ENCODE results near the gene NRG2. TPM values are rescaled to one million over a fixed set of nuclear protein-coding genes. Genes with fewer than 3 reads are reported as not detected.

NRG2 gene
- polyA plus RNA-seq, 1 of the 3 experiments (the other 2 are of a cell fraction), result 3.7 TPM

- Histone ChIP-seq H3K4me3 (ENCODE audit: low read depth in 2 of 2, low read length in 1 of 2) (no peak overlapping the region), H3K9me2 (no peaks in the 10 kb centered on the region), H3K36me3 (replicated peaks in 1 of 2; ENCODE audit: control insufficient read depth in 1 of 2, insufficient read depth in 2 of 2, low read length in 1 of 2) (no peaks in the 10 kb centered on the region), H3F3A (replicated peaks; ENCODE audit: insufficient read depth) (no peaks in the 10 kb centered on the region), H3K9ac (no peak overlapping the region), H4K20me1 (ENCODE audit: insufficient read depth) (no peaks in the 10 kb centered on the region), H3K9me3 (no peaks in the 10 kb centered on the region), H3K4me1 (ENCODE audit: control insufficient read depth in 1 of 2, insufficient read depth in 2 of 2, low read depth in 1 of 2, low read length in 1 of 2) (peaks cover 0 to 16% of the 10 kb centered on the region in 2 experiments; a peak in 1 of 4 replicates), H2AFZ (ENCODE audit: low read depth) (no peak overlapping the region), H3K27ac (ENCODE audit: low read depth in 2 of 2, low read length in 1 of 2) (no peak overlapping the region), H3K79me2 (ENCODE audit: insufficient read depth) (no peaks in the 10 kb centered on the region), H3K27me3 (ENCODE audit: insufficient read depth) (no peaks in the 10 kb centered on the region), H3K4me2 (no peak overlapping the region)
- 86% methylated on average over 8 of the region's 8 CpGs for WGBS (ENCODE audit: low lambda C conversion rate)
- no peak for DNase-seq
- POLR2A ChIA-PET, result interaction anchor here (2.4 kb wide), 1 partner anchor 180 kb away, joined by 10 read pairs; no protein-coding TSS in a partner anchor
- CTCF ChIA-PET, result interaction anchor here (0.7 to 14.8 kb wide), 24 partner anchors 10 to 257 kb away, joined by 3 to 484 read pairs (median 38); partner anchors contain the start of genes NRG2 and PSD2
- no peak for TF ChIP-seq FOXM1 (IDR thresholded peaks at IDR 0.05; ENCODE audit: low read depth)
Measured at GRCh38 chr5:139967353-139967752, 75.7 kb downstream of the NRG2 start.

- no peaks in the 10 kb centered on the region for H4K20me1 ChIP-seq (ENCODE audit: insufficient read depth)
- H3K27ac ChIP-seq (ENCODE audit: low read depth in 2 of 2, low read length in 1 of 2), result no peak overlapping the region
- peaks cover 0 to 16% of the 10 kb centered on the region in 2 experiments; a peak in 1 of 4 replicates for H3K4me1 ChIP-seq (ENCODE audit: control insufficient read depth in 1 of 2, insufficient read depth in 2 of 2, low read depth in 1 of 2, low read length in 1 of 2)
- WGBS (ENCODE audit: low lambda C conversion rate), result 74% methylated on average over 4 of the region's 4 CpGs
- TF ChIP-seq ZBTB33 (IDR thresholded peaks at IDR 0.05; ENCODE audit: borderline replicate concordance, low read depth), result no peak
- no peak for TF ChIP-seq YY1 (IDR thresholded peaks at IDR 0.05; ENCODE audit: low read depth)
- no peak for TF ChIP-seq SMC3 (IDR thresholded peaks at IDR 0.05; ENCODE audit: low read depth, low read length)
- TF ChIP-seq IRF3 (IDR thresholded peaks at IDR 0.05; ENCODE audit: low read depth, low read length), result no peak
- TF ChIP-seq RFX5 (IDR thresholded peaks at IDR 0.05; ENCODE audit: low read length), result no peak
- no peak overlapping the region for H3K4me2 ChIP-seq
- H3F3A ChIP-seq (replicated peaks; ENCODE audit: insufficient read depth), result no peaks in the 10 kb centered on the region
- no peak overlapping the region for H2AFZ ChIP-seq (ENCODE audit: low read depth)
- POLR2A ChIA-PET, result no interaction called here
- H3K4me3 ChIP-seq (ENCODE audit: low read depth in 2 of 2, low read length in 1 of 2), result no peak overlapping the region
- CTCF ChIA-PET, result interaction anchor here (0.7 to 14.8 kb wide), 11 partner anchors 9 to 193 kb away, joined by 3 to 484 read pairs (median 69); no protein-coding TSS in a partner anchor
- no peaks in the 10 kb centered on the region for H3K9me2 ChIP-seq
- H3K36me3 ChIP-seq (replicated peaks in 1 of 2; ENCODE audit: control insufficient read depth in 1 of 2, insufficient read depth in 2 of 2, low read length in 1 of 2), result no peaks in the 10 kb centered on the region
- no peaks in the 10 kb centered on the region for H3K9me3 ChIP-seq
- H3K79me2 ChIP-seq (ENCODE audit: insufficient read depth), result no peaks in the 10 kb centered on the region
- no peaks in the 10 kb centered on the region for H3K27me3 ChIP-seq (ENCODE audit: insufficient read depth)
- no peak for DNase-seq
- no peak overlapping the region for H3K9ac ChIP-seq
Measured at GRCh38 chr5:139966856-139967255, 76.2 kb downstream of the NRG2 start.

GRCh38 chr5:139964994-139965565 lies 78.0 kb downstream of the NRG2 start:
- Histone ChIP-seq H4K20me1 (ENCODE audit: insufficient read depth) (no peaks in the 10 kb centered on the region), H3K4me2 (no peak overlapping the region), H3K9me2 (no peaks in the 10 kb centered on the region), H3K4me1 (ENCODE audit: control insufficient read depth in 1 of 2, insufficient read depth in 2 of 2, low read depth in 1 of 2, low read length in 1 of 2) (peaks cover 0 to 16% of the 10 kb centered on the region in 2 experiments; a peak in 1 of 4 replicates), H3K9ac (no peak overlapping the region), H3K79me2 (ENCODE audit: insufficient read depth) (no peaks in the 10 kb centered on the region), H3K27ac (ENCODE audit: low read depth in 2 of 2, low read length in 1 of 2) (no peak overlapping the region), H3K4me3 (ENCODE audit: low read depth in 2 of 2, low read length in 1 of 2) (no peak overlapping the region), H2AFZ (ENCODE audit: low read depth) (no peak overlapping the region), H3K36me3 (replicated peaks in 1 of 2; ENCODE audit: control insufficient read depth in 1 of 2, insufficient read depth in 2 of 2, low read length in 1 of 2) (no peaks in the 10 kb centered on the region), H3K27me3 (ENCODE audit: insufficient read depth) (no peaks in the 10 kb centered on the region), H3K9me3 (no peaks in the 10 kb centered on the region), H3F3A (replicated peaks; ENCODE audit: insufficient read depth) (no peaks in the 10 kb centered on the region)
- no peak for DNase-seq
- TF ChIP-seq JUND (IDR thresholded peaks at IDR 0.05) (no peak), SIN3A (IDR thresholded peaks at IDR 0.05; ENCODE audit: borderline replicate concordance, low read depth, low read length) (no peak), EZH2phosphoT487 (IDR thresholded peaks at IDR 0.05; ENCODE audit: borderline replicate concordance, low read depth) (no peak), RAD21 (IDR thresholded peaks at IDR 0.05; ENCODE audit: low read length) (peak; percentile 21; the same call in 1 of the 2 replicates)
- 84% methylated on average over 4 of the region's 8 CpGs for WGBS (ENCODE audit: low lambda C conversion rate)
- POLR2A ChIA-PET, result no interaction called here
- CTCF ChIA-PET, result interaction anchor here (0.8 to 14.8 kb wide), 13 partner anchors 9 to 1515 kb away, joined by 3 to 484 read pairs (median 3); partner anchors contain the start of gene NRG2
